Natural killer cell (primary cell): Measurements from ENCODE around the gene ZFP42. TPM values are rescaled to one million over a fixed set of nuclear protein-coding genes. Genes with fewer than 3 reads are reported as not detected.
"Not testable (repeated sequence)": the region's sequence is repeated elsewhere in the genome, so short reads cannot be mapped to it uniquely, and the experiment has no call there.

ENCODE experiments used
- ATAC-seq, 3 donors: fragments of 150-1000 bp in 2 of 3; fragments of 200-7000 bp in 1 of 3; cut with Tn5 transposase; 1 replicate in 1 of 3; 2 replicates in 2 of 3; pipeline ENCODE4 v1.10.0; 2021; ENCODE audit warnings: mild to moderate bottlenecking in 2 of 3, moderate library complexity in 2 of 3
- DNase-seq, 2 donors: peaks; one replicate each; pipeline versions ENCODE4 v3.0.0 to v3.0.0-alpha.2; 2013 to 2021; ENCODE audit warnings: mixed read lengths in 1 of 2
- H3K27ac ChIP-seq: one replicate; pipeline ENCODE4 v1.5.1; 2013; ENCODE audit warnings: mild to moderate bottlenecking, low read length
- H3K27me3 ChIP-seq: one replicate; pipeline ENCODE4 v1.6.1; 2013; ENCODE audit warnings: low read length; ENCODE audit not compliant: control insufficient read depth, insufficient read depth
- H3K36me3 ChIP-seq: one replicate; pipeline ENCODE4 v1.6.1; 2013; ENCODE audit warnings: low read length; ENCODE audit not compliant: control insufficient read depth, insufficient read depth
- H3K4me1 ChIP-seq: one replicate; pipeline ENCODE4 v1.6.1; 2013; ENCODE audit warnings: low read length; ENCODE audit not compliant: control insufficient read depth, insufficient read depth
- H3K4me3 ChIP-seq: one replicate; pipeline ENCODE4 v1.5.1; 2013; ENCODE audit warnings: low read length
- H3K9me3 ChIP-seq: one replicate; pipeline ENCODE4 v1.6.1; 2013; ENCODE audit warnings: low read length; ENCODE audit not compliant: control insufficient read depth, insufficient read depth
- H3K27ac Mint-ChIP-seq, 2 donors: one replicate each; pipeline ENCODE4 v1.8.0; 2022; ENCODE audit warnings: mild to moderate bottlenecking in 2 of 2, mixed read lengths in 2 of 2, moderate library complexity in 1 of 2
- H3K27me3 Mint-ChIP-seq, 2 donors: one replicate each; pipeline ENCODE4 v1.8.0; 2022; ENCODE audit warnings: low read depth in 2 of 2, mixed read lengths in 2 of 2
- H3K36me3 Mint-ChIP-seq: one replicate; pipeline ENCODE4 v1.8.0; 2022; ENCODE audit warnings: mixed read lengths
- H3K4me1 Mint-ChIP-seq, 2 donors: one replicate each; pipeline ENCODE4 v1.8.0; 2022; ENCODE audit warnings: mixed read lengths in 2 of 2
- H3K4me3 Mint-ChIP-seq: one replicate; pipeline ENCODE4 v1.8.0; 2022; ENCODE audit warnings: mild to moderate bottlenecking, moderate library complexity, mixed read lengths
- H3K9me3 Mint-ChIP-seq, 2 donors: one replicate each; pipeline ENCODE4 v1.8.0; 2022; ENCODE audit warnings: mixed read lengths in 2 of 2
- WGBS: methylation state at CpG from one replicate; pipeline ENCODE4 v1.1.7; 2013; ENCODE audit warnings: missing lambda C conversion rate; ENCODE audit not compliant: insufficient coverage; 5-methylcytosine and 5-hydroxymethylcytosine counted together
- intact Hi-C: fragments of 100-400 bp; cut with micrococcal nuclease; formaldehyde crosslinking; loops from one replicate; pipeline ENCODE4 v1.14.2; 2022
- total RNA-seq, 4 donors: library from RNA; stranded (reverse); fragments of 120-200 nt in 1 of 4; gene quantifications; one replicate each; pipeline versions ENCODE4 v1.2.3 to v1.2.4, GENCODE V29; 2013 to 2022
- TF ChIP-seq, protein P1 (sequence below): fragments of 200-600 bp; IDR thresholded peaks from one replicate; pipeline ENCODE4 v1.8.0; 2022; ENCODE audit warnings: antibody characterized with exemption

Gene ZFP42
- total RNA-seq, 3 donors from 2014 or later (not counting 1 experiment from before 2014, with no cell fraction given), result not detected

DNA sequence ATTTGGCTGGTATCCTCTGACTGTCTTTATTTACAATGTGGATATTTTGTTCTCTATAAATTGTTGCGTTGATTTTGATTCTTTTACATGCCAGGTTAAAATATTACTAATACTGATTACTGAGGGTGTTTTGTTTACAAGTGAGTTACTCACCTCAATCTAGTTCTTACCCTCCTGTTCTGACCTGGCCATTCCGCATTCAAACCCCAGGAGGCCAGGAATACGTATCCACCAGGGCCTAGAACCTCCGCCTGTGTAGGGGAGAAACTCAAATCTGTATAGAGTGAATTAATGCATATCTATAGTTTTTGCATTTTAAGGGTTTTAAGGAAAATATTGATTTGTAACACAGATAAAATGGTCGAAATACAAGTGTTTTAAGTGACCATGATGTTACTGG lies 2.6 kb upstream of the ZFP42 start:
- no peak for ATAC-seq
- Mint-ChIP-seq H3K27ac (no peak overlapping the region), H3K9me3 (peaks cover 11 to 16% of the 10 kb centered on the region in 2 donors), H3K27me3 (peaks cover 0 to 5% of the 10 kb centered on the region in 2 donors), H3K4me1 (no peaks in the 10 kb centered on the region), H3K4me3 (no peak overlapping the region), H3K36me3 (peaks cover 19% of the 10 kb centered on the region)
- Histone ChIP-seq H3K9me3 (peaks cover 13% of the 10 kb centered on the region), H3K4me1 (no peaks in the 10 kb centered on the region), H3K4me3 (no peak overlapping the region), H3K27me3 (no peaks in the 10 kb centered on the region), H3K27ac (no peak overlapping the region), H3K36me3 (no peaks in the 10 kb centered on the region)
- TF ChIP-seq, protein P1, sequence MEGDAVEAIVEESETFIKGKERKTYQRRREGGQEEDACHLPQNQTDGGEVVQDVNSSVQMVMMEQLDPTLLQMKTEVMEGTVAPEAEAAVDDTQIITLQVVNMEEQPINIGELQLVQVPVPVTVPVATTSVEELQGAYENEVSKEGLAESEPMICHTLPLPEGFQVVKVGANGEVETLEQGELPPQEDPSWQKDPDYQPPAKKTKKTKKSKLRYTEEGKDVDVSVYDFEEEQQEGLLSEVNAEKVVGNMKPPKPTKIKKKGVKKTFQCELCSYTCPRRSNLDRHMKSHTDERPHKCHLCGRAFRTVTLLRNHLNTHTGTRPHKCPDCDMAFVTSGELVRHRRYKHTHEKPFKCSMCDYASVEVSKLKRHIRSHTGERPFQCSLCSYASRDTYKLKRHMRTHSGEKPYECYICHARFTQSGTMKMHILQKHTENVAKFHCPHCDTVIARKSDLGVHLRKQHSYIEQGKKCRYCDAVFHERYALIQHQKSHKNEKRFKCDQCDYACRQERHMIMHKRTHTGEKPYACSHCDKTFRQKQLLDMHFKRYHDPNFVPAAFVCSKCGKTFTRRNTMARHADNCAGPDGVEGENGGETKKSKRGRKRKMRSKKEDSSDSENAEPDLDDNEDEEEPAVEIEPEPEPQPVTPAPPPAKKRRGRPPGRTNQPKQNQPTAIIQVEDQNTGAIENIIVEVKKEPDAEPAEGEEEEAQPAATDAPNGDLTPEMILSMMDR, result no peak
- DNase-seq, result no peak
- WGBS, result 81% methylated on average over 4 of the region's 5 CpGs
- intact Hi-C loops, result no loop called here

DNA sequence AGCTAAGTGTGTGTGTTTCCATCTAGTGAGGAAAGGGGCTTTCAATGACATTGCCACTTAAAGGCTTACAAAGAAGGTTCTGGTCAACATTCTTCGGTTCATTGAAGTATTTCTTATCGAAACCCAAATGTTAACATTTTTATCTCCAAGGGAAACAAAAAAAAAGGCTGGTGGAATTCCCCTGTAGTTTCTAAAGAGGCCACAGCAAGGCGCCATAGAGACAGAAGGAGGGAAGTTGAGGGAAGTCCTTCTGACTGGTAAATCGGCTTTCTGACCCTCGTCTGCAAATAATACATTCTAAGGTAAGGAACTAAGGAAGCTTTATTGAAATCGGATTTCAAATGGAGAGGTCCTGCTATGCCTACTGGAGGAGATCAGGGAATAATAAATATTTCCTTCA lies 1.7 kb upstream of the ZFP42 start:
- Histone ChIP-seq H3K27me3 (no peaks in the 10 kb centered on the region), H3K4me1 (no peaks in the 10 kb centered on the region), H3K4me3 (no peak overlapping the region), H3K27ac (no peak overlapping the region), H3K9me3 (peaks cover 14% of the 10 kb centered on the region), H3K36me3 (no peaks in the 10 kb centered on the region)
- Mint-ChIP-seq H3K4me1 (no peaks in the 10 kb centered on the region), H3K27ac (no peak overlapping the region), H3K9me3 (peaks cover 10 to 12% of the 10 kb centered on the region in 2 donors), H3K27me3 (peaks cover 0 to 5% of the 10 kb centered on the region in 2 donors), H3K36me3 (peaks cover 19% of the 10 kb centered on the region), H3K4me3 (no peak overlapping the region)
- DNase-seq (no peak), ATAC-seq (no peak)
- intact Hi-C loops, result no loop called here
- WGBS, result 49% methylated on average over 6 of the region's 6 CpGs
- TF ChIP-seq, protein P1, result no peak

DNA sequence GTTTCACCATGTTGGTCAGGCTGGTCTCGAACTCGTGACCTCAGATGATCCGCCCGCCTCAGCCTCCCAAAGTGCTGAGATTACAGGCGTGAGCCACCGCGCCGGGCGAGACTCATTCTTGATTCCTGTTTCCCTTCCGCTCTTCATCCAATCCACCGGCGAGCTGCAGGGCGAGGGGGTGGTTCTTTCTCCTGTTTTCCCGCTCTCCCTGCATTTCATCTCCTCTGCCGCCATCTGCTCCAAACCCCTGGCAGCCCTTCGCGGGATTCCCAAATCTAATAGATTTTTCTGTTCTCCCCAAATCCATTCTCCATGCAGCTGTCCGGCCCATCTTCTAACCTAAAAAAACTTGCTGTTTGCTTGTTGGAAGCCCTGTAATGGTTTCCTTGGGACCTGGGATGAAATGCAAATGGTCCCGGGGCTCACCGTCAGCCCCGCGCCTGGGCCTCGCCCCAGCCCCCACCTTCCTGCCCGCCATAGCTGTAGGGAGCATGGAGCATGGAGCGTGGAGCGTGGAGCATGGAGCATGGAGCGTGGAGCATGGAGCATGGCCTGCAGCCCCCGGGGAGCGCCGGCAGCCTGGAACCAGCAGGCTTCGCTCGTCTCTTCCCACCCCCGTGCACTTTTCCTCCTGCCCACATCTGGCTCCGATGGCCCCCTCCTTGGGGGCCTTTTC lies 1.1 kb downstream of the ZFP42 start:
- Mint-ChIP-seq H3K4me3 (no peak overlapping the region), H3K9me3 (peaks cover 12 to 18% of the 10 kb centered on the region in 2 donors), H3K27me3 (peaks cover 0 to 5% of the 10 kb centered on the region in 2 donors), H3K36me3 (peaks cover 19% of the 10 kb centered on the region), H3K4me1 (no peaks in the 10 kb centered on the region), H3K27ac (no peak overlapping the region)
- ATAC-seq, result no peak
- no peak overlapping the region for H3K27ac ChIP-seq
- DNase-seq, result no peak
- H3K4me1 ChIP-seq, result no peaks in the 10 kb centered on the region
- intact Hi-C loops, result no loop called here
- H3K9me3 ChIP-seq, result peaks cover 14% of the 10 kb centered on the region
- 14% methylated on average over 33 of the region's 34 CpGs for WGBS
- TF ChIP-seq, protein P1, result no peak
- no peaks in the 10 kb centered on the region for H3K27me3 ChIP-seq
- H3K4me3 ChIP-seq, result no peak overlapping the region
- H3K36me3 ChIP-seq, result no peaks in the 10 kb centered on the region

DNA sequence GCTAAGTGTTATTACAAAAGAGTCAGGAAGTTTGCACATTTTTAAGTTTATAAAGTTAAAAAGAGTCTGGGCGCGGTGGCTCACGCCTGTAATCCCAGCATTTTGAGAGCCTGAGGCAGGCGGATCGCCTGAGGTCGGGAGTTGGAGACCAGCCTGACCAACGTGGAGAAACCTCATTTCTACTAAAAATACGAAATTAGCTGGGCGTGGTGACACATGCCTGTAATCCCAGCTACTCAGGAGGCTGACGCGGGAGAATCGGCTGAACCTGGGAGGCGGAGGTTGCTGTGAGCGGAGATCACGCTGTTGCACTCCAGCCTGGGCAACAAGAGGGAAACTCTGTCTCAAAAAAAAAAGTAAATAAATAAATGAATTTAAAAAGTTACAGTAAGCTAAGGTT lies 2.4 kb downstream of the ZFP42 start:
- 87% methylated on average over 15 of the region's 15 CpGs for WGBS
- Mint-ChIP-seq H3K36me3 (peaks cover 16% of the 10 kb centered on the region), H3K9me3 (peaks cover 9 to 15% of the 10 kb centered on the region in 2 donors)
- H3K27me3 Mint-ChIP-seq, H3K27ac ChIP-seq, H3K4me3 ChIP-seq, ATAC-seq, H3K4me1 Mint-ChIP-seq, H3K27ac Mint-ChIP-seq, H3K4me3 Mint-ChIP-seq, H3K27me3 ChIP-seq, intact Hi-C loops, H3K36me3 ChIP-seq, H3K4me1 ChIP-seq, DNase-seq: not testable (repeated sequence)
- H3K9me3 ChIP-seq, result peaks cover 14% of the 10 kb centered on the region
